SH-SY5Y (cell line): ENCODE data around the gene FAM25G.

Experiments used
- GATA2 ChIP-seq: IDR thresholded peaks from 2 replicates; pipeline ENCODE4 v1.6.1; 2011; ENCODE audit warnings: mild to moderate bottlenecking, low read depth, low read length
- GATA3 ChIP-seq: IDR thresholded peaks from 2 replicates; pipeline ENCODE4 v1.6.1; 2011; ENCODE audit warnings: low read depth, mild to moderate bottlenecking, low read length, moderate library complexity

GRCh38 chr10:47440207-47440606, 51.3 kb downstream of the FAM25G start:
- TF ChIP-seq GATA3 (no peak), GATA2 (no peak)
